AG04449 (cell line): ENCODE data around the gene SFPQ.

Experiments
- CTCF ChIA-PET: fragments of 350-600 bp; formaldehyde crosslinking; extraction: SDS; loops from one replicate; lab custom pipeline; 2021; ENCODE audit warnings: antibody characterized with exemption; lab: Yijun Ruan, JAX
- POLR2A ChIA-PET: fragments of 400-600, 350-600 bp; formaldehyde crosslinking; extraction: SDS; loops from one replicate; lab custom pipeline; 2020; ENCODE audit warnings: antibody characterized with exemption, inconsistent platforms; lab: Yijun Ruan, JAX
- DNase-seq: peaks from one replicate; pipeline ENCODE4 v3.0.0-alpha.2; 2010; ENCODE audit warnings: low read depth, low spot score
- H3K4me3 ChIP-seq: 2 replicates; pipeline ENCODE4 v1.5.1; 2011; ENCODE audit warnings: low read depth, mild to moderate bottlenecking, control low read depth, low read length
- CTCF ChIP-seq: IDR thresholded peaks from one replicate; pipeline ENCODE4 v1.5.1; 2011; ENCODE audit warnings: mild to moderate bottlenecking, moderate library complexity, low read length, control low read depth, inconsistent platforms; ENCODE audit not compliant: insufficient read depth; ENCODE audit errors: missing control alignments

Gene SFPQ

GRCh38 chr1:35181790-35182455, 11.0 kb downstream of the SFPQ start:
- TF ChIP-seq CTCF = no peak
- ChIA-PET POLR2A (interaction anchor here (0.7 to 1.1 kb wide), 2 partner anchors 8 to 11 kb away, joined by 3 read pairs; partner anchors contain the start of gene SFPQ), CTCF (interaction anchor here (1.2 kb wide), 1 partner anchor 315 kb away, joined by 3 read pairs; no protein-coding TSS in a partner anchor)
- DNase-seq = no peak
- H3K4me3 ChIP-seq = no peak overlapping the region

GRCh38 chr1:35180776-35181374, 12.1 kb downstream of the SFPQ start:
- ChIA-PET POLR2A (interaction anchor here (1.1 kb wide), 1 partner anchor 12 kb away, joined by 3 read pairs; the partner anchor contains the start of gene SFPQ), CTCF (interaction anchor here (1.2 to 1.5 kb wide), 2 partner anchors 21 to 314 kb away, joined by 3 read pairs; no protein-coding TSS in a partner anchor)
- DNase-seq = no peak
- TF ChIP-seq CTCF = no peak
- no peak overlapping the region for H3K4me3 ChIP-seq

DNA sequence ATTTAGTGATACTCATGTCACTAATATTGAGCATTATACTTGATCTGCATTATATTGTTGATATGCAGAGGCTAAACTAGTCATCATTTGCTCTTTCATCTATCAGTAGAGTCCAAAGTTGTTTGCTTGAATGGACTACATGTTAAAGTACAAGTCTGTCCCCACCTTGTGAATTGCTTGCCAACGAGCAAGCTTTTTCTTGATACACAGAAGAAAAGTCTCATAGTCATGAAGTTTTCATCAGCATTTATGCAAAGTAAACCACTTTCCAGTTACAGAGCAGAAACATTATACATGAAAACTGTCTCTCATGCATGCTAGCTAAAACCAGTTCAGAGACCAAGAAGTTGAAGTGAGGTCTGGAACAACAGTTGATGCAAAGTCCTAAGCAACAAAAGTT, 13.0 kb downstream of the SFPQ start:
- ChIA-PET CTCF (interaction anchor here (0.7 to 2.2 kb wide), 4 partner anchors 10 to 328 kb away, joined by 3 to 7 read pairs (median 3); no protein-coding TSS in a partner anchor), POLR2A (no interaction called here)
- no peak overlapping the region for H3K4me3 ChIP-seq
- TF ChIP-seq CTCF = no peak
- DNase-seq = no peak

GRCh38 chr1:35178874-35179380, 14.0 kb downstream of the SFPQ start:
- ChIA-PET POLR2A (interaction anchor here (1.1 kb wide), 1 partner anchor 12 kb away, joined by 4 read pairs; no protein-coding TSS in a partner anchor), CTCF (interaction anchor here (2.2 kb wide), 1 partner anchor 12 kb away, joined by 7 read pairs; no protein-coding TSS in a partner anchor)
- DNase-seq = no peak

DNA sequence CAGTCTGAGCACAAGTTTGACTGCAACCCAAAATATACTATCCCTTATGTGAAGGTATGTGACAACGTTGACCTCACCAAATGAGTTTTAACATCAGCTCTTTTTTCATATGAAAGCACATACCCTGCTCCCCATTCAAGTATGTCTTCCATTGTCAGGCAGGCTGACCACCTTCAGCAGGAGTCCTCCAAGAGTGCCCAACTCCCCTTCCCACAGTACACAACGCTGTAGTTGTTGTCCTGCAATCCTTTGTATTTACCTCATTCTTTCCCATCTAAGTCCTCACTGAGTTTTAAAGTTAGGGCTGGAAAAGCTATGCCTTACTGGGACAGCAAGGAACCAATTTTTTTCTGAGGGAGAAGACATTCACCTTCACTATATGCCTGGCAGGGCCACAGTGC, 14.7 kb downstream of the SFPQ start:
- DNase-seq = no peak
- no peak overlapping the region for H3K4me3 ChIP-seq
- ChIA-PET CTCF (interaction anchor here (2.2 kb wide), 1 partner anchor 12 kb away, joined by 7 read pairs; no protein-coding TSS in a partner anchor), POLR2A (interaction anchor here (1.1 kb wide), 1 partner anchor 12 kb away, joined by 4 read pairs; no protein-coding TSS in a partner anchor)
- no peak for TF ChIP-seq CTCF

More at GRCh38 chr1:35178874-35179380, 14.0 kb downstream of the SFPQ start:
- no peak for TF ChIP-seq CTCF
- no peak overlapping the region for H3K4me3 ChIP-seq
